ENCODE measurements around the gene GPC6.

GRCh38 chr13:94140511-94140910 lies 913.9 kb downstream of the GPC6 start:
- no peak for TF ChIP-seq CTCF (IDR thresholded peaks at IDR 0.05)
- no peak for TF ChIP-seq POLR2A (IDR thresholded peaks at IDR 0.05)

All from uterus (tissue), 2 donors.